ENCODE measurements around the gene TM4SF1.

TM4SF1 gene

DNA sequence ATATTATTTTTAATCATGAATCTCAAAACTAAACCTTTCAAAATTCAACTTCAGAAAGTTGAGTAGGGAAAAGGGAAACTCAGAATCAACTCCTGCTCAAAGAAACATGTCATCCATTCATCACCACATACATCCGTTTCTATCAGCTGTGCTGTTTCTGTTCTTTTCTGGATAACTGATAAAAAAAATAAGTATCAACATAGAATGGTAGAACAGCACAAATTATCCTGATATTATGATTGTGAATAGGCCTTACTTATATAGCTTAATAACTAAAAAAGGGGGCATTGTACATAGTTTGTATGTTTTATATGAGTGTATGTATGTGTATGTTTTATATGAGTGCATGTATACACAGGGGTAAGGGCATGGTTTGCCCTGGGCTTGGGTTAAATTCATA is 3.1 kb downstream of the TM4SF1 start:
- no peak for DNase-seq

DNA sequence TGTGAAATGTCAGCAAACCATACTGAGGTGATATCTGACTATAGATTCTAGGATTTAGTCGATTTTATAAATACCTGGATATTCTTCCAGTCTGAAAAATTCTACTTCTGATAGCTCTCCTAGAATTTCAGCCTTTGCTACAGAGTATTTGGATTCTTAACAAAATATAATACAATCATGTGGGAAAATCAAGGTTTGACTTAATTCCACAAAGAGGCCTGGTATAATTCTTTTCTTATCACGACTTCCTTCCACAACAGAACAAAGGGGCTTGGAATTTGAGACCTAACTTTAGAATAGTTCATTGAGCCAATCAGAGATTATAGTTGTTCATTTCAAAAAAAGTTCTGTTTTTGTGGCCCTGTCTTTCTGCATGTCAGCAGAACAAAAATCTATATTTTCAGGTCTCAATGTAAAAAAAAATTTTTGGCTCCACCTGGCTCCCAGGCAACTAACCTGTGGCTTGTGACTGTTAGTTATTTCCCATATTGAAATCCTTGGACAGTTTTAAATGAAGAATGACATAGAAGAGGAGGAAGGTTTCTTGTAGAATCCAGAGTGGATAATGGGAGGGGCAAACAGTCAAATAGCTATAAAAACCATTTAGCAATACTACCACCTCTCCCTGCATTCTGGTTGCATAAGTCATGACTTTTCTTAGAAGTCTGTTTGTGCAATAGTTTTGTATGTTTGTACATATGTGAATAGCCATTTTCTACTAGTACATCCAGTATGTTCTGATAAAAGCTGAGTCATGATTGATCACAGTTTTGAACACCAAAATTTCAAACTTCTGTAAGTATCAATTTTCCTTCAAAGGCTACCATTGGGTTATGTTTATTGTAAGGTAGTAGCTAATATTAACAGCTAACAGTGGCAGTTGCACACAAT is 4.0 kb downstream of the TM4SF1 start:
- peak; percentile 90 for DNase-seq

DNA sequence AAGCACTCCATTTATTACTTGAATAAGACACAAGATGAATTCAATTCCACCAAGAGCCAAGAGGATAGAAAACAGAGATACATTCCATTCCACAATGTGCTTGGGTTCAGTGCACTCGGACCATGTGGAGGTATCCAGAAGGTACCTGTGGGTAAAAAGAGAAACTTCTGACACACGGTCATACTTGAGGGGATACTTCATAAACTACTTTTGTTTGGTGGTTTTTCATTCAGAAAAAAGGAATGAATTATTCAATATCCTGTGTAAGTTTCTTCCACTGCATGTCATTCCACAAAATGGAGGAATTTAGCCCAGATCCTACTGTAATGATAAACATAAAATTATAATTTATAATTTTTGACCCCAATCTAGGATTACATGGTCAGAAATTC is 5.7 kb downstream of the TM4SF1 start:
- DNase-seq = no peak

DNA sequence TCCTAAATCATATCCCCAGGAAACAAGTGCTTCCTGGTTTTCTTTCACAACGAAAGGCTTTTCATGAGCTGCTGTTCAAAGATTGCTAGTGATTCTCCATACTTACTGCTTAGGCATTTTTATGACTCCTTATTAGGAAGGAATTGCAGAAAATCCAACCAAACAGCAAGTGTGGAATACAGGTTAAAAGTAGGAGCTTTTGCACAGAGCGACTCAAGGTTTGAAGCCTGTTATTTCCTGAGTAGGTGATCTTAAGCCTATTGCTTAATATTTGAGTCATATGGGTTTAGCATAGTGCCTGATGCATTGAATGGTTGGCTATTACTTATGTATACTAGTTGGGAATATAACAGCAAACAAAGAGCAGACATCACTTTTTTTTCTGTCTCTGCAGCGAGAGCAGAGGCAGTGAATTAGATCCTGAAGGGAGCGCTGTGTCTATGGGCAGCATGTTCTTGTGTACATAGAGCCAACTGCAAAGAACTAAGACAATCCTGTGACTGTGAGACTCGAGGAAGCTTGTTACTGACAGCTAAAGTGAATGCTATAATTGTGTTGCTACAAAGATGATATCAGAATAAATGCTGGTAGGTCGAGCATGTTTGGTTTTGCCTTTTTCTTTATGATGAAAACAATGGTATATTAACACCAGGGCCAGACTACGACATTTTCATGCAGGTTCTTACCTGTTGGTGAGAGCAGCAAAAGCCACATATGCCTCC is 6.3 kb downstream of the TM4SF1 start:
- DNase-seq = peak; percentile 54

DNA sequence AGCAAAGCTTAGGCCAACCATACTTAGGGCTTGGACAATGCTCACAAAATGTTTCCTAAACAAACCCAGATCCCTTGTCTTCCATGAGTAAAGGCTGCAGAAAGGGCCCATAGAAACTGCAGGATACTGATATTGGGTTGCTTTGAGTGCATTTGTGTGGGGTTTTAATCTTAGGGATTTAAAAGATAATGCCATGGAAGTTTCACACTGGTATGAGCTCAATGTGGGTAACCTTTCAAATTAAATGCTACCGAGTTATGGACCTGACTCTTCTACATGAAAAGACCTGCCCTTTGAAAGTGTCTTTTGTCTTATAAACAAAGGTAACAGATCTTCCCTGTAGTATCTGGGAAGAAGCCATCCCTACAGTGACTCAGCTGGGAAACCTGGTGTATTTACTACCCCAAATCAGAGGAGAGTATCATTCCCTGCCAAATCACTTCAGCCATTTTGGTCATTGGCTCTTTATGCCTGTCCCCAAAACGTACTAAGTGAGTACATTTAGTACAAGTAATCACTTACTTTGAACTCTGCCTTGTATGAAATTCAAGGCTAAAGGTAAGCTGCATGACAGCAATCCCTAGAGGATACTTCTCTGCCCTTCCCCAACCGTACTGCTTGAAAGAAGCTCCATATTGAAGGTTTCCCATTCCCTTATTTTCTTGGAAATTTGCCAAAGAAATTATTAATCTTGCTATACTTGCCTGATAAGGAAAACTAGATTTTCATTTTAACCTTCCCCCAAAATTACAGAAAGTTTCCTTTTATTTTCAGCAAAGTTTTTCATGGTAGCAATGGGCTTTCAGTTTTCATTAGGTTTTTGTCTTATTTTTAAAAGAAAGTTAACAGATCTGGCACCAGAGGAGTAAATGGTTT is 7.2 kb downstream of the TM4SF1 start:
- no peak for DNase-seq

DNA sequence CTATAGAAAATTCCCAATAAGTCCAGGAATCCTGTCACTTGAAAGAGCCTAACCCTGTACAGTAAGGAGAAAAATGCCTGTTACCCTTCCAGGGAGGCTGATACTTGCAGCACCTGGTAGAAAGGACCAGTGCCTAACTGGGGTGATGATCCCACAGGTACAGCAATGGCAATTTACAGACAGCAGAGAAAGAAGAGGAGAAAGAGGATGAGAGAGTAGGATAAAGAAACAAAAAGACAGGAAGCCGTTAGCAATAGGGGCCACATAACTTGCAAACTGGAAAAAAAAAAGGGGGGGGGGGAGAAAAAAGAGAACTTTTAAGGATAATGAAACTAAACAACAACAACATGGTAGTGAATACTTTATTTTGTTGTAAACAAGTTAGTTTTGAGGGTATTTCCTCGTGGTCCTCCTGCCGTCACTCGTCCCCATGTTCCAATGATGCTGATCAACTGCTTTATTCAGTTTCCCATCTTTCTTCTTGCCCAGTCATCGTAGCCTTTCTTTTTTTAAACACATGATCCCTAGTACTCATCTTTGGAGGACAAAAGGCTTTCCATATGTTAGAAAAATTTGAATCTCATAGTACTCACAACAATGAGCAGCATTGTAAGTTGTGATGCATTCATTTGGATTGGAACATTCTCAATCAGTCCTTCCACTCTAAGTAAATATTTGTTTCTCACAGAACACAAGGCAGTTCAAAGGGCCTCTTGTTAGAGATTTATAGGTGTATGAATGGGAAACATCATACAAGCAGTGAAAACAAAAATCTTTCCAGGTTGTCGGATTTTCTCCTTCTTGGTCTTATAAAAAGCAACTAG is 8.6 kb downstream of the TM4SF1 start:
- DNase-seq = no peak

DNA sequence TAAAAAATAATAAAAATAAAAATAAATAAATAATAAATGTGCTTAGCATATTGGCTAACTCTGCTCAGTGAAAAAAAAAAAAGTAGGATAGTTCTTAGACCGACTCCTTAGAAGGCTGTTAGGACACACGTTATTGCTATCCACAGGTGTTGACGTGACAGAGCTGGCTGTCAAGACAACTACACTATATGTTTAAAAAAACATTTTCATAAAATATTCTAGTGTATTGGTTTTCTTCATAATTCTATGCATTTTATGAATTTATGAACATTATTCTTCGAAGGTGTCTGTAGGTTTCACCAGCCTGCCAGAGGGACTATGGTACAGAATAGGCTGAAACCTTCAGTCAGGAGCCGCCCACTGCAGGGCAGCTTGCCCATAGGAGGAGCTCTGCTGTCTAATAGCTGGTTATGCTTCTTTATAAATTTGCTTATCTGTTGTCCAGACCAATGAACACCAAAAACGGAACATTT is 9.2 kb downstream of the TM4SF1 start:
- no peak for DNase-seq

DNA sequence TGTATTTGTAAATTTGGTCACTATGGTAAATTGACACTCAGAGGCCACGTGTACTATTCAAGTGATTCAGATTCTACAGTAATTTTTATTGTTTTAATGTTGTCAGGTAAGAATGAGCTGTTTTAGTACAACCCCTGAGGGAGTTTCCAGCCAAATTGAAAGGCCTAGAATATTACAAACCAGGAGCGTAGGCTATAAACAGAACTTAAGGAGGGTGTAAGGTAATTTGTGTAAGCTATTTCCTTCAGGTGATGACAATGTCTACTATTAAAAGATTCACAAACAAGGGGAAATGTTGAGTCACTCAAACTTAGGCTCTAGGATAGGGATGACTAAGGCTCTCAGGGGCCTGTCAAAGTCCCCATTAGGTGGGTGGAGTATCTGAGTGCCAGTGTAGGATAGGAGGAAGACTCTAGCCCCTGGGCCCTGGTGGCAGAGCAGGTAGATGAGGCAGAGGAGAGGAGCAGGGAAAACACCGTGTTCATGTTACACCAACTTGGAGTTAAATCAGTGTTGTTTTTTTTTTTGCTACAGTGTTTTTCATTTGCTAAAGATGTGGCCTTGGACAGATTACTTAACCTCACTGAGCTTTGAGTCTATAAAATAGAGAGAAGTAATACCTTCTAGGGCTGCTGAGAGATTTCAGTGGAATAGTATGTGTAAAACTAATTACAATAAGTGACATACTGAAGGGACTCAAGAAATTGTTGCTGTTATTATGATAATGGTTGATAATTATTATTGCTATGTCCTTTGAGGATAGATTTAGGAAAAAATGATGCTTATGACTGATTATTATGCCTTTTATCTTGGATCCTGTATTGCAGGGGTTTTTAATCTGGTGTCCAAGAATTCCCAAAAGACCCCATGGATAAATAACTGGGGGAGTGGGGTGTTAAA is 10.3 kb downstream of the TM4SF1 start:
- DNase-seq = no peak

DNA sequence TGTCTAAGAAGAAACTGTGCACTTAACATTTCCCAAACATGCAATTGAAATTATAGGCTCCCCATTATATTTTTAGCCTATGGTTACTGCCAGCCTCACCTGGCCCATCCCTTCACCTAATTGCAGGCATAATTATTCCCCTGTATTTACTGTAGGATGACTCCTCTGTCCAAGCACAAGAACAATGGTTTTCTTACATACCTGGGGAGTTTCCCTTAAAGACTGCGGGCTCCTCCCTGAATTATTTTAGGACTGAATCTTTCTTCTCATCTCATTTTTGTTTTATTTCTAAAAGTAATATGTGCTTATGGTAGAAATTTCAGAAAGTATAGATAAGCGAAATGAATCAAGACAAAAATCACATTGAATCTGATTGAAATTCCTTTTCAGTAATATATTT is 11.4 kb downstream of the TM4SF1 start:
- DNase-seq = no peak

DNA sequence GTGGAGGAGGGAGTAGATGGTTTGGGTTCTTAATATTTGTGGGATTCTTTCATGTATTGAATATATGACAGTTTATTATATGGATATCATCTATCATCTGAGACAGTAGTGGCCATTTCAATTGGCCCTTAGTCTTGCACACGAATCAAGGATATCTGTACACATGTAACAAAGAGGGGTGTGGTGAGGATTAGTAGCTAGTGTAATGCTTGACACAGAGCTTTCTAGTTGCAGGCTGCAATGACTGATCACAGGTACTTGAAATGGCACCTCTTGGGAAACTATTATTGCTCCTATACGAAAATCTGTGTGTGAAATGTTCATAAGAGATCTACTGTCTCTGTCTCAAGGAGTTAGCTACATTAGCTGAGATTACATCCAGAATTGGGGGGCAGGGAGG is 12.8 kb downstream of the TM4SF1 start:
- DNase-seq = no peak

DNA sequence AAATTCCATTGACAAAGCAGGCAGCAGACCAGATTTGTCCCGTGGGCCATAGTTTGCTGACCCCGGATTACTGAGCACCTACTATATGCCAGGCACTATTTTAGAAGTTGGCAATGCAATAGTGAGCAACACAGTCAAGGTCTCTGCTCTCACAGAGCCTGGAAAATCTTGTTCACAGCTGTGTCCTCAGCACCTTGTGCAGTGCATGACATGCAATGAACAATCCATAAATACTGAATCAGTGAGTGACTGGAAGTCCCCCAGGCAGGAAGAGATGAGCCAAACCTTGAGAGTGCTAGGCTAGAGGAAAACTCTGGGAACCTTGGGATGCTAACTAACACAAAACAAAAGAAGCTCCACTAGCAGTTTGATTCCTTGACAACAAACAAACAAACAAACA is 14.4 kb downstream of the TM4SF1 start:
- DNase-seq = no peak

DNA sequence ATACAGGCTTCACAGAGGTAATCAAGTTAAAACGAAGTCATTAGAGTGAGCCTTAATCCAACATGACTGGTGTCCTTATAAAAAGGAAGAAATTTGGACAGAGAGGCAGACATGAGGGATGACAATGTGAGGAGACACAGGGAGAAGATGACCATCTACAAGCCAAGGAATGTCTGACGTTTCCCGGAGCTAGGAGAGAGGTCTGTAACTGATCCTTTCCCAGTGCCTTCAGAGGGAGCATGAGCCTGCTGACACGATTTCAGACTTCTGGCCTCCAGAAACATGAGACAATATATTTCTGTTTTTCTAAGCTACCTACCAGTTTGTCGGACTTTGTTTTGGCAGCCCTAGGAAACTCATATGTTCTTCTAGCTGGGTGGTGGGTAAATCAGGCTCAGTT is 15.1 kb downstream of the TM4SF1 start:
- DNase-seq = no peak

DNA sequence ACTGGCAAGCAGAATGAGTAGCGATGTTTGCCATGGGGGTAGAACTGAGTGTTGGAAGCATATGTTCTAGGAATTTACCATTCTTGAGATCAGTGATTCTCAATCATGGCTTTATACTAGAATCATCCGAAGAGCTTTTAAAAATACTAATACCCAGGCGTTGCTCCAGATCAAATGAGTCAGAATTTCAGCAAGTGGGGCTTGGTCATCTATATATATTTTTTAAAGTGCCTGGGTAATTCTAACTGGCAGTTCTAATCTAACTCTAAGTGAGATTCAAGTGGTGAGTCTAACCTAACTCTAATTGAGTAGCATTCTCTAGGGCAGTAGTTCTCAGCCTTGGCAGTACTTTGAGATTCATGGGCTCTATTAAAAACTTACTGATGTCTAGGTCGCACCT is 20.8 kb downstream of the TM4SF1 start:
- DNase-seq = no peak

DNA sequence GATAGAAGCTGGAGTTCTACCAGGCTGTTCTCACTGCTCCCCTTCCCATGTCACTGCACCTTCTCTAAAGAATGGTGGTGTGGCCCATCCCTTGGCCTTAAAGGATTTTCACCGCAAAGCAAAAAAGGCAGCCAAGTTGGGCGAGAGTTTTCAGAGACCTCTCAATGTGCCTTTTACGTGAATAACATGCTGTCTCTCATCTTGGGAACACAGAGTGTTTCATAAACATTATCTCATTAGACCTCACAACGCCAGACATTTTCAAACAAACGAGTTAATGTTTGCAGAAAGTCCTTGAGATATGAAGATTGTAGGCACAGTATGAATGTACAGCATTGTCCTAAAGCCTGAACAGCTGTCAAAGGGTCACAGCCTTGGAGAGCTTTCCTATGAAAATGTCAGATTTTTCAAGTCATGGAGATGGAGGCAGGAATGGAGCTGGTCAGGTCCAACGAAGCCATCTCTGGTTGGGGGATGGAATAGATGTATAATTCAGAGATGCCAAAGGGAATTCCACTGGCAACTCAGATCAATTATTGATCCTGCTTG is 21.3 kb downstream of the TM4SF1 start:
- no peak for DNase-seq

DNA sequence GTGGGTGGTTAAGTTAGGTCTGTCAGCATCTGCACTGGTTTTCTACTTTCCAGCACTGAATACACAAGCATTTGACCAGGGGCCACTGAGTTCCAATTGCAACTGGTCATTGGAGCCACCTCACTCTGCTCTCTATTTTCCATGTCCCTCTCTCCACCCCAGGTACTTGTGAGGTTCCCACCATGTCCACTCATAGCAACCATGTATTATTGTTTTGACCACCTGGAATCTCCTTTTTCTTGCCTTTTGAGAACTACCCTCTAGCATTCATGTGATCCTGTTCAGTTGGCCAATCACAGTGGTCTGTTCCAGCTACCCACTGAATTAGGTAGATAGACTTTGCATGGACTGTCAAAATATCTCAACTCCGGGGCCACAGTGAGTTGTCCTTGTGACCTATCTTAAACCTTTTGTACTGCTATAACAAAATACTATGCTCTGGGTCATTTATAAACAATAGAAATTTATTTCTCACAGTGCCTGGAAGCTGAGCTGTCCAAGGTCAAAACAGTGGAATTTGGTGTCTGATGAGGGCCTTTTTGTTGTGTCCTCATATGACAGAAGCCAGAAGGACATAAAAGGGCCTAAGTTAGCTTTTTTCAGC is 23.8 kb downstream of the TM4SF1 start:
- DNase-seq = no peak

DNA sequence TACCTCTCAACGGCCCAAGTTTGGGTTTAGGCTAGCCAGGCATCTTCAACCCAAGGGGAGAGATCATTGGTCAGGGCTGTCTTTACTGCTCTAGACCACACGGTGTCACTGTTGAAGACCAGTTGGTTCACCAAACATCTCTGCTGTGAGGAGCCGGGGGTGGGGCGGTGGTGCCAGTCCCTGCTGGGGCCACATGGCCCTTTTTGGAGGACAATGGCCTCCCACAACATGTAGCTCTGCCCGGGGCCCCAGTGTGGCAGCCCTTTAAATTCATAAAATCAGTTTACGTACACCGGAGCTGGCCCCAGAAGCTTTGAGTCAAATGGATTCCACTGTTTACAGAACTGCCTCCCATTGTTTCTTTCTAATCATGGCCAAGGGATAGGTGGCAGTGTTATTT is 24.9 kb downstream of the TM4SF1 start:
- DNase-seq = peak; percentile 42

DNA sequence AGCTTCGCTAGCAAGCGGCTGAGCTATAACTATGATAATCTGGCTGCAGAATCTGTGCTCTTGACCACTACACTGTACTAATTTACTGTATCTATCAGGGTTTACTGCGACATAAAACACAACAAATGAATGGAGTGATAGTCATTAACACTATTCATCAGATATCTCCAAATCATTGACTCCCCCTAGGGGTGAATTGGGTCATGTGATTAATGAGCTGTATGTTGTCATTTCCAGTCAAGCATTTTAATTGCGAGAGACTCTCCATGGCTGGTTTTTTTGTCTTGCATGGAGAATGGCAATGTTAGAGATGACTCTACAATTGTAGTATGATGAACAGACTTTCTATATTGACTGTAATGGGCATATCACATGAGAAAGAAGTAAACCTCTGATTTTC is 33.5 kb downstream of the TM4SF1 start:
- no peak for DNase-seq

DNA sequence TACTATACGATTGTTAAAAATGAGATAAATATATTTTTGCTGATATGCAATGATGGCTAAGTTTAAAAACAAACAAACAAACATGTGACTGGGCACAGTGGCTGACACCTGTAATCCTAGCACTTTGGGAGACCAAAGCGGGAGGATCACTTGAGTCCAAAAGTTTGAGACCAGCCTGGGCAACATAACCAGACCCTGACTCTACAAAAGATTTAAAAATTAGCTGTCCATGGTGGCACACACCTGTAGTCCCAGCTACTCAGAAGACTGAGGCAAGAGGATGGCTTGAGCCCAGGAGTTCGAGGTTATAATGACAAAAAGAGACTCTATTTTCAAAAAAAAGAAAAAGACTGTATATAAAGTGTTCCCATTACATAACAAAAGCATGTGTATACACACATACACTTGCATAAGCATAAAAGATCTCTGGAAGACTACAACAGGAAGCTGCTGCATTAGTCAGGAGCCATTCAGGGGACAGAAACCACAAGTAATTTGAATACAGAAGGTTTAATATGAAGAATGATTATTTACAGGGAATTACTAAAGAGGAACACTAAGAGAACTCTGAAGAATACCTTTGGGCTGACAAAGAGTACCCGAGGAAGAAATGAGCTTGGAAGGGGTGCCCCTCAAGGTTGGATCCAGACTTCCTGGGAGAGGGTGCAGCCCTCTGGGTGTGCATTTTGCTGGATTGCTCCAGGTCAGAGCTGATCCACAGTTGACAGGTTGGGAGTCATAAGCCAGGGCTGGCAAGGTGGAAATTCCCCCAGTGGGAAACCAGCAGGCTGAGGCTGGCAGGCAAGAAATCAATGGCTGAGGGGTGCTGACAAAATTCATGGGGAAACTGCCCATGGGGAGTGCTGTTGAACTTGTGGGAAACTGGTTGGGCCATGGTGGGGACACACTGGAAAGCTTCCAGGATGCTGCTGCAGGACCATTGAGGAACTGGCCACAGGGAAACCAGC is 34.8 kb downstream of the TM4SF1 start:
- DNase-seq = peak; percentile 52

DNA sequence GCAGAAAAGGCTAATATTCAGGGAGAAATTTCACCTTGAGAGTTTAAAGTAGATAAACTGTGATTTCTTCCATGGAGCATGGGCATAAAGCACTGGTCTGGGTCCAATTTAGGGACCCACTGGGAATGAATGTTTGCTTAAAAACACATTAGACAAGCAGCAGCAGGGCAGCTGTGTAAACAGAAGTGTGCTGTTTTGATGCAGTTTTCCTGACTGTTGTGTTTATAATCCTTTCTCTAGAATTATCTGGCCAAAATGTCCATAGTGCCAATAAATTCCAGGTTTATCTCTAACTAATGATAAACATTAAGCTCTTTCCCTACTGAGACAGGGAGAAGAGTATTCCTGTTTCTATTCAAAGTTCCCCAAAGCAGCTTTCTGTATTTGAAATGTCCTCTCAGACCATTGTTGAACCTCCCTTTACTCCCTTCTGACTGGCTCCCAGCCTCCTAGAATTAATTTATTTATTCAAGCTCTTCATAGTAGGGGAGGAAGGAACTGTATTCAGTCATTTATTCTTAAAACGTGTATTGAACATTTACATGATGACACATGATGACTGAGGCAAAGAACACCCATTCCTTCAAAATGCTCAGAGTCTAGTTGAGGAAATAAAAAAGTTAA is 37.0 kb downstream of the TM4SF1 start:
- DNase-seq = no peak
